ENCODE results near the gene PEX11G. TPM values are rescaled to one million over a fixed set of nuclear protein-coding genes. Genes with fewer than 3 reads are reported as not detected.

Gene PEX11G
- total and polyA plus RNA-seq, 9 of the 15 experiments (the other 6 are each of a cell fraction or from before 2014, with no cell fraction given): 0.07 to 3.2 (median 0.70) TPM; not detected in 1

- TF ChIP-seq, protein P1, sequence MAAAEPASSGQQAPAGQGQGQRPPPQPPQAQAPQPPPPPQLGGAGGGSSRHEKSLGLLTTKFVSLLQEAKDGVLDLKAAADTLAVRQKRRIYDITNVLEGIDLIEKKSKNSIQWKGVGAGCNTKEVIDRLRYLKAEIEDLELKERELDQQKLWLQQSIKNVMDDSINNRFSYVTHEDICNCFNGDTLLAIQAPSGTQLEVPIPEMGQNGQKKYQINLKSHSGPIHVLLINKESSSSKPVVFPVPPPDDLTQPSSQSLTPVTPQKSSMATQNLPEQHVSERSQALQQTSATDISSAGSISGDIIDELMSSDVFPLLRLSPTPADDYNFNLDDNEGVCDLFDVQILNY (CRISPR knock-in tag; IDR thresholded peaks at IDR 0.05): no peak
- TF ChIP-seq ZNF224 (CRISPR knock-in tag; IDR thresholded peaks at IDR 0.05): peak; percentile 77; the same call in 1 of the 2 replicates
- TF ChIP-seq, protein P2, sequence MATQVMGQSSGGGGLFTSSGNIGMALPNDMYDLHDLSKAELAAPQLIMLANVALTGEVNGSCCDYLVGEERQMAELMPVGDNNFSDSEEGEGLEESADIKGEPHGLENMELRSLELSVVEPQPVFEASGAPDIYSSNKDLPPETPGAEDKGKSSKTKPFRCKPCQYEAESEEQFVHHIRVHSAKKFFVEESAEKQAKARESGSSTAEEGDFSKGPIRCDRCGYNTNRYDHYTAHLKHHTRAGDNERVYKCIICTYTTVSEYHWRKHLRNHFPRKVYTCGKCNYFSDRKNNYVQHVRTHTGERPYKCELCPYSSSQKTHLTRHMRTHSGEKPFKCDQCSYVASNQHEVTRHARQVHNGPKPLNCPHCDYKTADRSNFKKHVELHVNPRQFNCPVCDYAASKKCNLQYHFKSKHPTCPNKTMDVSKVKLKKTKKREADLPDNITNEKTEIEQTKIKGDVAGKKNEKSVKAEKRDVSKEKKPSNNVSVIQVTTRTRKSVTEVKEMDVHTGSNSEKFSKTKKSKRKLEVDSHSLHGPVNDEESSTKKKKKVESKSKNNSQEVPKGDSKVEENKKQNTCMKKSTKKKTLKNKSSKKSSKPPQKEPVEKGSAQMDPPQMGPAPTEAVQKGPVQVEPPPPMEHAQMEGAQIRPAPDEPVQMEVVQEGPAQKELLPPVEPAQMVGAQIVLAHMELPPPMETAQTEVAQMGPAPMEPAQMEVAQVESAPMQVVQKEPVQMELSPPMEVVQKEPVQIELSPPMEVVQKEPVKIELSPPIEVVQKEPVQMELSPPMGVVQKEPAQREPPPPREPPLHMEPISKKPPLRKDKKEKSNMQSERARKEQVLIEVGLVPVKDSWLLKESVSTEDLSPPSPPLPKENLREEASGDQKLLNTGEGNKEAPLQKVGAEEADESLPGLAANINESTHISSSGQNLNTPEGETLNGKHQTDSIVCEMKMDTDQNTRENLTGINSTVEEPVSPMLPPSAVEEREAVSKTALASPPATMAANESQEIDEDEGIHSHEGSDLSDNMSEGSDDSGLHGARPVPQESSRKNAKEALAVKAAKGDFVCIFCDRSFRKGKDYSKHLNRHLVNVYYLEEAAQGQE (IDR thresholded peaks at IDR 0.05; ENCODE audit: borderline replicate concordance): peak; percentile 99
- TF ChIP-seq, protein P2 (CRISPR knock-in tag; IDR thresholded peaks at IDR 0.05; ENCODE audit: low read depth): peak; percentile 97
- TF ChIP-seq ZNF263 (CRISPR knock-in tag; IDR thresholded peaks at IDR 0.05; ENCODE audit: borderline replicate concordance): peak; percentile 77; the same call in 1 of the 2 replicates
- TF ChIP-seq, protein P3, sequence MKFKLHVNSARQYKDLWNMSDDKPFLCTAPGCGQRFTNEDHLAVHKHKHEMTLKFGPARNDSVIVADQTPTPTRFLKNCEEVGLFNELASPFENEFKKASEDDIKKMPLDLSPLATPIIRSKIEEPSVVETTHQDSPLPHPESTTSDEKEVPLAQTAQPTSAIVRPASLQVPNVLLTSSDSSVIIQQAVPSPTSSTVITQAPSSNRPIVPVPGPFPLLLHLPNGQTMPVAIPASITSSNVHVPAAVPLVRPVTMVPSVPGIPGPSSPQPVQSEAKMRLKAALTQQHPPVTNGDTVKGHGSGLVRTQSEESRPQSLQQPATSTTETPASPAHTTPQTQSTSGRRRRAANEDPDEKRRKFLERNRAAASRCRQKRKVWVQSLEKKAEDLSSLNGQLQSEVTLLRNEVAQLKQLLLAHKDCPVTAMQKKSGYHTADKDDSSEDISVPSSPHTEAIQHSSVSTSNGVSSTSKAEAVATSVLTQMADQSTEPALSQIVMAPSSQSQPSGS (CRISPR knock-in tag; IDR thresholded peaks at IDR 0.05): 0 out of 2 replicates have a peak, but pooled peaks have one; percentile 44
- peak in 1 of 2 experiments; percentile 62; a peak in 1 of 4 replicates for TF ChIP-seq TEAD1 (CRISPR knock-in tag; IDR thresholded peaks at IDR 0.05)
- TF ChIP-seq FOXP4 (CRISPR knock-in tag; IDR thresholded peaks at IDR 0.05; ENCODE audit: borderline replicate concordance): 0 out of 2 replicates have a peak, but pooled peaks have one; percentile 48
- TF ChIP-seq ZKSCAN8 (CRISPR knock-in tag; IDR thresholded peaks at IDR 0.05): no peak
- TF ChIP-seq NR2C1 (IDR thresholded peaks at IDR 0.05): no peak
- TF ChIP-seq NR2C1 (tag; IDR thresholded peaks at IDR 0.05): peak; percentile 49; the same call in 1 of the 2 replicates
- TF ChIP-seq NFE2 (IDR thresholded peaks at IDR 0.05; ENCODE audit: low read depth): no peak
- no peak for TF ChIP-seq MYC (IDR thresholded peaks at IDR 0.05; ENCODE audit: low read depth, low read length)
- no peak for TF ChIP-seq MYC (CRISPR knock-in tag; IDR thresholded peaks at IDR 0.05; ENCODE audit: borderline replicate concordance, low read depth)
Observed at GRCh38 chr19:7509625-7510024, 20.8 kb upstream of the PEX11G start (continued).

All from K562 (cell line).